Gastroesophageal sphincter (tissue), 3 donors: ENCODE results near the gene TMEM60.

ENCODE experiments used
- CTCF ChIP-seq, 4 experiments: fragments of 200-600 bp in 2 of 4; fragments of 450-650 bp in 2 of 4; sonication (generic) in 1 of 4; IDR thresholded peaks; one replicate each; pipeline ENCODE4 v1.5.1; 2017 to 2019; ENCODE audit warnings: antibody characterized with exemption in 4 of 4, mild to moderate bottlenecking in 2 of 4, moderate library complexity in 2 of 4
- POLR2AphosphoS5 ChIP-seq: sonication (generic); formaldehyde crosslinking; IDR thresholded peaks from one replicate; pipeline ENCODE4 v1.6.1; 2017; ENCODE audit warnings: antibody characterized with exemption

DNA sequence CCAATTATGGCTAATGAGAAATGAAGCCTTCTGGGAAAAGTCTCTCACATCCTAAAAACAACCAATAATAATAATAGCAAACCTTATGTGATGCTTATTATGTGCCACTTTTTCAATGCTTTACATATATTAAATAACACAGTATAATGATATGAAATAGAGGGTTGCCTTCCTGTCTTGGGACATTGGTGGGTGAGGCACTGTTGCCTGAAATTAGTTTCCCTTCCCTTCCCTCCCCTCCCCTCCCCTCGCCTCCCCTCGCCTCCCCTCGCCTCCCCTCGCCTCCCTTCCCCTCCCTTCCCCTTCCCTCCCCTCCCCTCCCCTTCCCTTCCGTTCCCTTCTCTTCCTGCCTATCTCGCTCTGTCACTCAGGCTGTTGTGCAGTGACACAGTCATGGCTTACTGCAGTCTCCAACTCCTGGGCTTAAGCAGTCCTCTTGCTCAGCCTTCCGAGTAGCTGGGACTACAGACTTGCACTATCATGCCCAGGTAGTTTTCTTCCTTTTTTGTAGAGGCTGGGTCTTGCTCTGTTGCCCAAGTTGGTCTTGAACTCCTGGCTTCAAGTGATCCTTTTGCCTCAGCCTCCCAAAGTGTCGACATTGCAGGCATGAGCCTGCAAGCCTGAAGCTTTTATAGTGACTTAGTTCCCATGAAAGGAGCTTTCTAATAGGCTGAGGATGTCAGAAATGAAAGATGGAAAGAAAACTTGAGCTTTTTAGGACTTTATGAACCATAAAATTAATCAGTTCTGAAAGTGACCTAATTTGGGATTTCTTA is 48.3 kb upstream of the TMEM60 start:
- TF ChIP-seq POLR2AphosphoS5 (no peak), CTCF (IDR thresholded peaks at IDR 0.05) (no peak)
